ENCODE results near the gene TRANK1.

- TF ChIP-seq POLR2A (IDR thresholded peaks at IDR 0.05) (no peak), CTCF (IDR thresholded peaks at IDR 0.05) (no peak)
Measured at GRCh38 chr3:36842275-36842674, 102.6 kb downstream of the TRANK1 start.
